D721Med (cell line): ENCODE results near the gene PRR7.

Source experiments
- DNase-seq: peaks from one replicate; pipeline ENCODE4 v3.0.0; 2011; ENCODE audit warnings: low spot score; ENCODE audit not compliant: insufficient read length
- FAIRE-seq: peaks from 2 replicates; lab custom pipeline; 2011; peaks lifted over from hg19 to GRCh38; lab: Jason Lieb, UNC
- CTCF ChIP-seq: IDR thresholded peaks from 2 replicates; pipeline ENCODE4 v1.5.1; 2012; ENCODE audit warnings: mild to moderate bottlenecking, control low read depth; ENCODE audit not compliant: insufficient read depth; ENCODE audit errors: missing control alignments

PRR7 gene

GRCh38 chr5:177434437-177434836, 12.2 kb upstream of the PRR7 start:
- no peak for TF ChIP-seq CTCF
- FAIRE-seq: no peak
- DNase-seq: no peak

DNA sequence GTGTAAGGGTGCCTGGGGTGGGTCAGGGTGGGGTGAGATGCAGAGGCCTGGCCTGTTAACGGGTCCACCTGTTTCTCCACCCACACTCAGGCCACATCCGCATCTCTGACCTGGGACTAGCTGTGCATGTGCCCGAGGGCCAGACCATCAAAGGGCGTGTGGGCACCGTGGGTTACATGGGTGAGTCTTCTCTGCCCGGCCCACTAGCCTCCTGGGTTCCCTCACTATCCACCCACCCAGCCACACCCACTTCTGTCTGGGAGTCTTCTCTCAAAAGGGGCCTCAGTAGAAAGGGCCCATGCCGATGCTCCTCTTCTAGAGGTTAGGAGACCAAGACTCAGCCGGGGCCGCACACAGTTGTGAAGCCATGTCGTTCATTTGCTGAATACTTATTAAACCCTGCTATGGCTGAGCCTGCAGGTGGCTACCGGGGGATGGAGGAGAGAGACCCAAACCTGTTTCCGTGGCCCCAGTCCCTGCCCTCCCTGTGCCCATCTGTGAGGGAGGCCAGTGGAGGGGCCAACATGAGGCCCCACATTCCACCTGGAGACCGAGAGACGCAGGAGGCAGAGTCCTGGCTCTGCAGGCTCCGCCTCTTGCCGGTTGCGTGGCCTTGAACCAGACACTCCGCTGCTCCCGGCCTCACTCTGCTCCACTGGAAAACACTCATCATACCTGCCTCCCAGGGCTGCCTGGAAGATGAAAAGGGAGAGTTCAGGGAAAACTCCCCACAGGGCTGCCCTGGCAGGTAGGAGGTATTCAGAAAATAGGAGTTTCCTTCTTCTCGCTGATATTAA, 11.5 kb upstream of the PRR7 start:
- no peak for DNase-seq
- FAIRE-seq: no peak
- no peak for TF ChIP-seq CTCF

- FAIRE-seq (no peak), DNase-seq (no peak)
- no peak for TF ChIP-seq CTCF
These were observed 10.6 kb upstream of the PRR7 start for GRCh38 chr5:177435847-177436536.

- TF ChIP-seq CTCF: no peak
- DNase-seq (no peak), FAIRE-seq (no peak)
These were observed 9.0 kb upstream of the PRR7 start for GRCh38 chr5:177437623-177438022.

DNA sequence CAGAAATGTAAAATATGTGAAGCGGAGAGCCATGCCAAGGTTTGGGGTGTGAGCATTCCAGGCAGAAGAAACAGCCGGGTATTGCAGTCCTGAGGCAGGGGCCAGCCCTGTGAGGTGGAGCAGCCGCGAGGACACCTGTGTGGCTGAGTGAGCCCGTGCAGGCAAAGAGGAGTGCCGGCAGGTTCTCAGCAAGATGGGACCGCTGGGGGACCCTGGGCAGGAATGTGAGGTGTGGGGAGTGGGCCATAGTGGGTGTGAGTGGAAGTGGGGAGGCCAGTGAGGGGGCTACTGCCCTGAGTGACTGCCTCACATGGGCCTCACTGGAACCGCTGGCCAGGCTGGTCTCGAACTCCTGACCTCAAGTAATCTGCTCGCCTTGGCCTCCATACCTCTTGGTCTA, 8.1 kb upstream of the PRR7 start:
- DNase-seq: no peak
- FAIRE-seq: no peak
- TF ChIP-seq CTCF: no peak

DNA sequence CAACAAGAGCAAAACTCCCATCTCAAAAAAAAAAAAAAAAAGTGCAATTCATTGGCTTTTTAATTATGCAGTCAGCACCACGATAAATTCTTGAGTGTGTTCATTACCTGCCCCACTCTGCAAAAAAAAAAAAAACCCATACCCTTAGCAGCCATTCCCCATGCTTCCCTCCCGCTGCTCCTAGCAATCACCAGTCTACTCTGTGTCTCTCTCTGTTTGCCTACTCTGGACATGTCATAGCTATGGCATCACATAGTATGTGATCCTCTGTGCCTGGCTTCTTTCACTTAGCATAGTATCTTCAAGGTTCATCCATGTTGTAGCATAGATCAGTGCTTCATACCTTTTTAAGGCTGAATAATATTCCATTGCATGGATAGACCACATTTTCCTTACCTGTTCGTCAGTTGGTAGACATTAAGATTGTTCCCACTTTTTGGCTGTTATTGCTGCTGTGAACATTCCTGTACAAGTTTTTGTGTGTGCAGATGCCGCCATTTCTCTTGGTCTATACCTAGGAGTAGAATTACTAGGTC, 7.0 kb upstream of the PRR7 start:
- no peak for FAIRE-seq
- no peak for DNase-seq
- TF ChIP-seq CTCF: no peak
